ENCODE measurements around the gene NELFA.

The NELFA gene

GRCh38 chr4:1943928-1944327, 64.8 kb downstream of the NELFA start:
- no peak for FAIRE-seq
- DNase-seq (ENCODE audit: insufficient read length, low spot score) = no peak

- DNase-seq (ENCODE audit: insufficient read length, low spot score) = no peak
- FAIRE-seq = no peak
Measured at GRCh38 chr4:1940566-1940965, 68.2 kb downstream of the NELFA start.

- FAIRE-seq (no peak), DNase-seq (ENCODE audit: insufficient read length, low spot score) (no peak)
Measured at GRCh38 chr4:1939664-1940509, 68.9 kb downstream of the NELFA start.

- DNase-seq (ENCODE audit: insufficient read length, low spot score) (no peak), FAIRE-seq (no peak)
Measured at GRCh38 chr4:1938027-1938426, 70.7 kb downstream of the NELFA start.

GRCh38 chr4:1937550-1937949, 71.2 kb downstream of the NELFA start:
- DNase-seq (ENCODE audit: insufficient read length, low spot score) (no peak), FAIRE-seq (no peak)

GRCh38 chr4:1933700-1934099, 75.1 kb downstream of the NELFA start:
- DNase-seq (ENCODE audit: insufficient read length, low spot score) (no peak), FAIRE-seq (no peak)

- DNase-seq (ENCODE audit: insufficient read length, low spot score) = no peak
- no peak for FAIRE-seq
Measured at GRCh38 chr4:1932736-1933135, 76.0 kb downstream of the NELFA start.
